ENCODE measurements around the gene SYT9.

DNA sequence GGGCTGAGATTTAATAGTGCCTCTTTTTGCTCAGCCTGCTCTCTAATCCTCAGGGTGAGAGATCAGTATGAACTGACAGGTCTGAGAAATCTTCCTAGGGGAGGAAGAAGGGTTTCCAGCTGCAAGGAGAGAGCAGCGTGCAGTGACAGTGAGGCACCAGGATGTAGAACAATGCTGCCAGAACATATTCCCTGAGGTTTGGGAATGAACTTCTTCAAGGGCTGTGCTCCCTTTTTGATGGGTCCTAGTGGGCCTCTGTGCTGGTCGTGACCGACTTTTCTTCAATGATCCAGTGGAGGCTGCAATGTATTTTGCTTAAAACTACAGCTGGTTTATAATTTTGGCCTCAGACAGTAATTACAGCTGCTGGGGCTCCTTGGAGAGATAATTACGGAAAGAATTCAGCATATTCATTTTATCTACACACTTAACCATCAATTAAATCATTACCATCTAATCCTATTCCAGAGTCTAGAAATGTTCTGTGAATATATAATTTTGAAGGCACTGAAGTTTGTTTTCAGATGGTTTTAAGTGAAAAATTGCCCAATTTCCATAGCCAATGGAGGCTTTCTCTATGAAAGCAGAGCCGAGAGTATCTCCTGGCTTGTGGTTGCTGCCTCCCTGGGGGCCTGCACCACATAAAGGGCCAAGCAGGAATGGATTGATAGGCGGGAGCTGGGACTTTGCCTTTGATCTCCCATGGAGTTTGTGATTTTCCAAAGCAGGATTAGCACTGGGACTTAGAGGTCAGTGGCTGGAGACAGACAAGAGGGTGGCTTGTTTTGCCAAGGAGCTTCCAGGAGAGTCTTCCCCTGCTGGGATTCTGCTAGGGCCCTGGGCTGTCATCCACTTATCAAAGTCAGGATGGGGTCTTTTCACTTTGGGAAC is 192.6 kb downstream of the SYT9 start:
- TF ChIP-seq ZNF70 (CRISPR knock-in tag; IDR thresholded peaks at IDR 0.05): no peak
- TF ChIP-seq, protein P1, sequence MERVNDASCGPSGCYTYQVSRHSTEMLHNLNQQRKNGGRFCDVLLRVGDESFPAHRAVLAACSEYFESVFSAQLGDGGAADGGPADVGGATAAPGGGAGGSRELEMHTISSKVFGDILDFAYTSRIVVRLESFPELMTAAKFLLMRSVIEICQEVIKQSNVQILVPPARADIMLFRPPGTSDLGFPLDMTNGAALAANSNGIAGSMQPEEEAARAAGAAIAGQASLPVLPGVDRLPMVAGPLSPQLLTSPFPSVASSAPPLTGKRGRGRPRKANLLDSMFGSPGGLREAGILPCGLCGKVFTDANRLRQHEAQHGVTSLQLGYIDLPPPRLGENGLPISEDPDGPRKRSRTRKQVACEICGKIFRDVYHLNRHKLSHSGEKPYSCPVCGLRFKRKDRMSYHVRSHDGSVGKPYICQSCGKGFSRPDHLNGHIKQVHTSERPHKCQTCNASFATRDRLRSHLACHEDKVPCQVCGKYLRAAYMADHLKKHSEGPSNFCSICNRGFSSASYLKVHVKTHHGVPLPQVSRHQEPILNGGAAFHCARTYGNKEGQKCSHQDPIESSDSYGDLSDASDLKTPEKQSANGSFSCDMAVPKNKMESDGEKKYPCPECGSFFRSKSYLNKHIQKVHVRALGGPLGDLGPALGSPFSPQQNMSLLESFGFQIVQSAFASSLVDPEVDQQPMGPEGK (CRISPR knock-in tag; IDR thresholded peaks at IDR 0.05; ENCODE audit: borderline replicate concordance): no peak
- TF ChIP-seq, protein P2, sequence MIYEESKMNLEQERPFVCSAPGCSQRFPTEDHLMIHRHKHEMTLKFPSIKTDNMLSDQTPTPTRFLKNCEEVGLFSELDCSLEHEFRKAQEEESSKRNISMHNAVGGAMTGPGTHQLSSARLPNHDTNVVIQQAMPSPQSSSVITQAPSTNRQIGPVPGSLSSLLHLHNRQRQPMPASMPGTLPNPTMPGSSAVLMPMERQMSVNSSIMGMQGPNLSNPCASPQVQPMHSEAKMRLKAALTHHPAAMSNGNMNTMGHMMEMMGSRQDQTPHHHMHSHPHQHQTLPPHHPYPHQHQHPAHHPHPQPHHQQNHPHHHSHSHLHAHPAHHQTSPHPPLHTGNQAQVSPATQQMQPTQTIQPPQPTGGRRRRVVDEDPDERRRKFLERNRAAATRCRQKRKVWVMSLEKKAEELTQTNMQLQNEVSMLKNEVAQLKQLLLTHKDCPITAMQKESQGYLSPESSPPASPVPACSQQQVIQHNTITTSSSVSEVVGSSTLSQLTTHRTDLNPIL (CRISPR knock-in tag; IDR thresholded peaks at IDR 0.05; ENCODE audit: low read depth): no peak
